Measurements from ENCODE around the gene ZNF268.

GRCh38 chr12:133231001-133231400 is 49.7 kb downstream of the ZNF268 start:
- TF ChIP-seq, protein P1, sequence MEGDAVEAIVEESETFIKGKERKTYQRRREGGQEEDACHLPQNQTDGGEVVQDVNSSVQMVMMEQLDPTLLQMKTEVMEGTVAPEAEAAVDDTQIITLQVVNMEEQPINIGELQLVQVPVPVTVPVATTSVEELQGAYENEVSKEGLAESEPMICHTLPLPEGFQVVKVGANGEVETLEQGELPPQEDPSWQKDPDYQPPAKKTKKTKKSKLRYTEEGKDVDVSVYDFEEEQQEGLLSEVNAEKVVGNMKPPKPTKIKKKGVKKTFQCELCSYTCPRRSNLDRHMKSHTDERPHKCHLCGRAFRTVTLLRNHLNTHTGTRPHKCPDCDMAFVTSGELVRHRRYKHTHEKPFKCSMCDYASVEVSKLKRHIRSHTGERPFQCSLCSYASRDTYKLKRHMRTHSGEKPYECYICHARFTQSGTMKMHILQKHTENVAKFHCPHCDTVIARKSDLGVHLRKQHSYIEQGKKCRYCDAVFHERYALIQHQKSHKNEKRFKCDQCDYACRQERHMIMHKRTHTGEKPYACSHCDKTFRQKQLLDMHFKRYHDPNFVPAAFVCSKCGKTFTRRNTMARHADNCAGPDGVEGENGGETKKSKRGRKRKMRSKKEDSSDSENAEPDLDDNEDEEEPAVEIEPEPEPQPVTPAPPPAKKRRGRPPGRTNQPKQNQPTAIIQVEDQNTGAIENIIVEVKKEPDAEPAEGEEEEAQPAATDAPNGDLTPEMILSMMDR (IDR thresholded peaks at IDR 0.05) = no peak
- TF ChIP-seq POLR2A (IDR thresholded peaks at IDR 0.05) = no peak
